Gastroesophageal sphincter (tissue), 3 donors: Measurements from ENCODE around the gene HEPN1.

Experiments used
- CTCF ChIP-seq, 4 experiments: fragments of 200-600 bp in 2 of 4; fragments of 450-650 bp in 2 of 4; sonication (generic) in 1 of 4; IDR thresholded peaks; one replicate each; pipeline ENCODE4 v1.5.1; 2017 to 2019; ENCODE audit warnings: antibody characterized with exemption in 4 of 4, mild to moderate bottlenecking in 2 of 4, moderate library complexity in 2 of 4
- EP300 ChIP-seq: sonication (generic); formaldehyde crosslinking; IDR thresholded peaks from one replicate; pipeline ENCODE4 v1.6.1; 2017; ENCODE audit warnings: antibody characterized with exemption, mild to moderate bottlenecking

- TF ChIP-seq EP300 (no peak), CTCF (IDR thresholded peaks at IDR 0.05) (no peak)
Measured at GRCh38 chr11:124902616-124903015, 16.4 kb upstream of the HEPN1 start.
